WTC11 (cell line): ENCODE measurements around the gene RNF19B. TPM values are rescaled to one million over a fixed set of nuclear protein-coding genes. Genes with fewer than 3 reads are reported as not detected.

ENCODE experiments used
- ATAC-seq: fragments of 200-7000 bp; cut with Tn5 transposase; 2 replicates; pipeline ENCODE4 v1.10.0; 2021; ENCODE audit warnings: mild to moderate bottlenecking, moderate library complexity
- CTCF ChIA-PET: fragments of 300-600 bp; sonication (Branson Sonifier 250); formaldehyde crosslinking; loops from one replicate; lab custom pipeline; 2021; ENCODE audit warnings: antibody characterized with exemption; lab: Charles Lee
- POLR2A ChIA-PET: fragments of 350-600 bp; sonication (Branson Sonifier 250); formaldehyde crosslinking; loops from one replicate; lab custom pipeline; 2021; ENCODE audit warnings: antibody characterized with exemption; lab: Charles Lee
- DNase-seq: peaks from one replicate; pipeline ENCODE4 v3.0.0; 2021; ENCODE audit warnings: low spot score
- H3K27ac Mint-ChIP-seq: 2 replicates; pipeline ENCODE4 v1.8.0; 2021; ENCODE audit warnings: mixed read lengths
- H3K27me3 Mint-ChIP-seq: 2 replicates; pipeline ENCODE4 v1.8.0; 2021; ENCODE audit warnings: low read depth, mild to moderate bottlenecking, moderate library complexity, mixed read lengths
- H3K36me3 Mint-ChIP-seq: 2 replicates; pipeline ENCODE4 v1.8.0; 2021; ENCODE audit warnings: mixed read lengths
- H3K4me1 Mint-ChIP-seq: 2 replicates; pipeline ENCODE4 v1.8.0; 2022; ENCODE audit warnings: mixed read lengths
- H3K4me3 Mint-ChIP-seq: 2 replicates; pipeline ENCODE4 v1.8.0; 2021; ENCODE audit warnings: mild to moderate bottlenecking, moderate library complexity, mixed read lengths
- H3K9me3 Mint-ChIP-seq: 2 replicates; pipeline ENCODE4 v1.8.0; 2021; ENCODE audit warnings: mixed read lengths
- CREM ChIP-seq: sonication (generic); formaldehyde crosslinking; IDR thresholded peaks from 2 replicates; pipeline ENCODE4 v1.8.1; 2022; ENCODE audit warnings: mild to moderate bottlenecking, missing genetic modification reagents, moderate library complexity
- E2F1 ChIP-seq: sonication (generic); formaldehyde crosslinking; IDR thresholded peaks from 2 replicates; pipeline ENCODE4 v1.8.0; 2022; ENCODE audit warnings: mild to moderate bottlenecking, missing genetic modification reagents
- FOXJ3 ChIP-seq: sonication (generic); formaldehyde crosslinking; IDR thresholded peaks from 2 replicates; pipeline ENCODE4 v1.9.0; 2021; ENCODE audit warnings: missing genetic modification reagents, mild to moderate bottlenecking, borderline replicate concordance
- GTF2I ChIP-seq: fragments of 250-450 bp; sonication (Bioruptor Pico); conservative IDR thresholded peaks from 2 replicates; pipeline ENCODE4 v1.4.0; 2021; ENCODE audit warnings: mild to moderate bottlenecking
- HMGA2 ChIP-seq: fragments of 250-450 bp; sonication (Bioruptor Pico); IDR thresholded peaks from 2 replicates; pipeline ENCODE4 v1.4.0; 2021; ENCODE audit warnings: mild to moderate bottlenecking, moderate library complexity
- IRF1 ChIP-seq: sonication (generic); formaldehyde crosslinking; IDR thresholded peaks from 2 replicates; pipeline ENCODE4 v1.8.0; 2023; ENCODE audit warnings: missing genetic modification reagents
- JAZF1 ChIP-seq: fragments of 250-450 bp; sonication (Bioruptor Pico); IDR thresholded peaks from 2 replicates; pipeline ENCODE4 v1.9.0; 2021; ENCODE audit warnings: moderate library complexity, mild to moderate bottlenecking, inconsistent platforms
- MLX ChIP-seq: sonication (generic); formaldehyde crosslinking; IDR thresholded peaks from 2 replicates; pipeline ENCODE4 v1.8.1; 2023; ENCODE audit warnings: mild to moderate bottlenecking, missing genetic modification reagents, moderate library complexity
- NFYB ChIP-seq: sonication (generic); formaldehyde crosslinking; conservative IDR thresholded peaks from 2 replicates; pipeline ENCODE4 v1.8.0; 2022; ENCODE audit warnings: low read depth, missing genetic modification reagents
- OVOL2 ChIP-seq: fragments of 250-450 bp; sonication (Bioruptor Pico); IDR thresholded peaks from 2 replicates; pipeline ENCODE4 v1.9.0; 2021; ENCODE audit warnings: mild to moderate bottlenecking, borderline replicate concordance
- PREB ChIP-seq: sonication (generic); formaldehyde crosslinking; IDR thresholded peaks from 2 replicates; pipeline ENCODE4 v1.8.1; 2022; ENCODE audit warnings: mild to moderate bottlenecking, missing genetic modification reagents, moderate library complexity, borderline replicate concordance
- RELA ChIP-seq: sonication (generic); formaldehyde crosslinking; IDR thresholded peaks from 2 replicates; pipeline ENCODE4 v1.8.1; 2022; ENCODE audit warnings: missing genetic modification reagents, mild to moderate bottlenecking, borderline replicate concordance
- SMAD3 ChIP-seq: sonication (generic); formaldehyde crosslinking; IDR thresholded peaks from 2 replicates; pipeline ENCODE4 v1.8.0; 2022; ENCODE audit warnings: missing genetic modification reagents, mild to moderate bottlenecking, borderline replicate concordance
- TP53 ChIP-seq: sonication (generic); formaldehyde crosslinking; IDR thresholded peaks from 2 replicates; pipeline ENCODE4 v1.8.1; 2023; ENCODE audit warnings: mild to moderate bottlenecking, missing genetic modification reagents
- USF1 ChIP-seq: sonication (generic); formaldehyde crosslinking; IDR thresholded peaks from 2 replicates; pipeline ENCODE4 v1.8.0; 2022; ENCODE audit warnings: mild to moderate bottlenecking, missing genetic modification reagents
- USF2 ChIP-seq: sonication (generic); formaldehyde crosslinking; IDR thresholded peaks from 2 replicates; pipeline ENCODE4 v1.8.1; 2023; ENCODE audit warnings: mild to moderate bottlenecking, missing genetic modification reagents, moderate library complexity
- ZBTB21 ChIP-seq: sonication (generic); formaldehyde crosslinking; IDR thresholded peaks from 2 replicates; pipeline ENCODE4 v1.8.1; 2023; ENCODE audit warnings: mild to moderate bottlenecking, missing genetic modification reagents, borderline replicate concordance
- ZBTB43 ChIP-seq: sonication (generic); formaldehyde crosslinking; IDR thresholded peaks from 2 replicates; pipeline ENCODE4 v1.8.1; 2023; ENCODE audit warnings: mild to moderate bottlenecking, missing genetic modification reagents
- ZNF121 ChIP-seq: sonication (generic); formaldehyde crosslinking; IDR thresholded peaks from 2 replicates; pipeline ENCODE4 v1.8.0; 2023; ENCODE audit warnings: missing genetic modification reagents
- ZNF219 ChIP-seq: sonication (generic); formaldehyde crosslinking; IDR thresholded peaks from 2 replicates; pipeline ENCODE4 v1.8.0; 2023; ENCODE audit warnings: missing genetic modification reagents, mild to moderate bottlenecking, borderline replicate concordance
- ZNF232 ChIP-seq: sonication (generic); formaldehyde crosslinking; IDR thresholded peaks from 2 replicates; pipeline ENCODE4 v1.8.0; 2022; ENCODE audit warnings: mild to moderate bottlenecking, missing genetic modification reagents
- ZNF317 ChIP-seq: sonication (generic); formaldehyde crosslinking; IDR thresholded peaks from 2 replicates; pipeline ENCODE4 v1.8.1; 2023; ENCODE audit warnings: low read depth, mild to moderate bottlenecking, moderate library complexity, missing genetic modification reagents, borderline replicate concordance
- ZNF512 ChIP-seq: sonication (generic); formaldehyde crosslinking; IDR thresholded peaks from 2 replicates; pipeline ENCODE4 v1.8.1; 2022; ENCODE audit warnings: missing genetic modification reagents, borderline replicate concordance
- total RNA-seq: library from RNA; stranded (reverse); gene quantifications from 3 replicates; pipeline ENCODE4 v1.2.3, GENCODE V29; 2021

Gene RNF19B
- total RNA-seq, 1 experiment from 2014 or later: 21.9 TPM

- no peak for TF ChIP-seq FOXJ3
These were observed 706 bp downstream of the RNF19B start (continued) for GRCh38 chr1:32963746-32964460.

GRCh38 chr1:32962248-32962896 lies 2.2 kb downstream of the RNF19B start:
- Mint-ChIP-seq H3K27ac (no peak overlapping the region), H3K36me3 (no peaks in the 10 kb centered on the region)
- POLR2A ChIA-PET: interaction anchor here (1.1 kb wide), 1 partner anchor 29 kb away, joined by 3 read pairs; no protein-coding TSS in a partner anchor
- no peak for DNase-seq
- no peak for TF ChIP-seq PREB (CRISPR knock-in tag)
- TF ChIP-seq ZNF219 (CRISPR knock-in tag): no peak
- no peak for TF ChIP-seq ZNF317 (CRISPR knock-in tag)
- TF ChIP-seq ZNF121 (CRISPR knock-in tag): no peak
- TF ChIP-seq CREM (CRISPR knock-in tag): no peak
- TF ChIP-seq TP53 (CRISPR knock-in tag): no peak
- no peak for TF ChIP-seq SMAD3
- TF ChIP-seq ZBTB43 (CRISPR knock-in tag): no peak
- TF ChIP-seq, all 79 proteins: peak for 0
- no peaks in the 10 kb centered on the region for H3K9me3 Mint-ChIP-seq
- peak overlapping the region; percentile 69 for H3K4me3 Mint-ChIP-seq
- no peak for ATAC-seq
- H3K27me3 Mint-ChIP-seq: peaks cover 25% of the 10 kb centered on the region
- peaks cover 28% of the 10 kb centered on the region for H3K4me1 Mint-ChIP-seq
- CTCF ChIA-PET: interaction anchor here (0.6 to 1.6 kb wide), 2 partner anchors 39 to 70 kb away, joined by 3 to 4 read pairs; no protein-coding TSS in a partner anchor

- POLR2A ChIA-PET: no interaction called here
- TF ChIP-seq HMGA2 (CRISPR knock-in tag) (no peak), ZNF317 (CRISPR knock-in tag) (no peak), NFYB (CRISPR knock-in tag) (no peak), USF1 (CRISPR knock-in tag) (no peak), ZNF232 (no peak), ZNF512 (CRISPR knock-in tag) (no peak), RELA (CRISPR knock-in tag) (no peak), OVOL2 (CRISPR knock-in tag) (no peak), ZBTB21 (CRISPR knock-in tag) (no peak), MLX (CRISPR knock-in tag) (no peak), USF2 (CRISPR knock-in tag) (no peak), E2F1 (CRISPR knock-in tag) (no peak), JAZF1 (CRISPR knock-in tag) (no peak), GTF2I (CRISPR knock-in tag) (no peak), IRF1 (CRISPR knock-in tag) (no peak)
These were observed 3.7 kb downstream of the RNF19B start for GRCh38 chr1:32960819-32961355.

More at GRCh38 chr1:32960819-32961355, 3.7 kb downstream of the RNF19B start:
- Mint-ChIP-seq H3K4me1 (peaks cover 31% of the 10 kb centered on the region), H3K36me3 (no peaks in the 10 kb centered on the region), H3K27me3 (peaks cover 13% of the 10 kb centered on the region), H3K9me3 (no peaks in the 10 kb centered on the region), H3K4me3 (no peak overlapping the region), H3K27ac (no peak overlapping the region)
- CTCF ChIA-PET: interaction anchor here (0.6 to 1.0 kb wide), 3 partner anchors 40 to 89 kb away, joined by 3 read pairs; no protein-coding TSS in a partner anchor
- DNase-seq: no peak
- no peak for ATAC-seq
